GM23248 (cell line): Measurements from ENCODE around the gene LOC128125822.

ENCODE experiments used
- EZH2 ChIP-seq: fragments of 200-600 bp; sonication (generic); IDR thresholded peaks from 2 replicates; pipeline ENCODE4 v1.6.1; 2018; ENCODE audit warnings: antibody characterized with exemption, mild to moderate bottlenecking; ENCODE audit not compliant: insufficient read depth, poor library complexity, severe bottlenecking
- EZH2phosphoT487 ChIP-seq: fragments of 200-600 bp; sonication (generic); IDR thresholded peaks from 2 replicates; pipeline ENCODE4 v1.6.1; 2018; ENCODE audit warnings: antibody characterized with exemption, moderate library complexity, mild to moderate bottlenecking, low read depth; ENCODE audit not compliant: insufficient read depth

DNA sequence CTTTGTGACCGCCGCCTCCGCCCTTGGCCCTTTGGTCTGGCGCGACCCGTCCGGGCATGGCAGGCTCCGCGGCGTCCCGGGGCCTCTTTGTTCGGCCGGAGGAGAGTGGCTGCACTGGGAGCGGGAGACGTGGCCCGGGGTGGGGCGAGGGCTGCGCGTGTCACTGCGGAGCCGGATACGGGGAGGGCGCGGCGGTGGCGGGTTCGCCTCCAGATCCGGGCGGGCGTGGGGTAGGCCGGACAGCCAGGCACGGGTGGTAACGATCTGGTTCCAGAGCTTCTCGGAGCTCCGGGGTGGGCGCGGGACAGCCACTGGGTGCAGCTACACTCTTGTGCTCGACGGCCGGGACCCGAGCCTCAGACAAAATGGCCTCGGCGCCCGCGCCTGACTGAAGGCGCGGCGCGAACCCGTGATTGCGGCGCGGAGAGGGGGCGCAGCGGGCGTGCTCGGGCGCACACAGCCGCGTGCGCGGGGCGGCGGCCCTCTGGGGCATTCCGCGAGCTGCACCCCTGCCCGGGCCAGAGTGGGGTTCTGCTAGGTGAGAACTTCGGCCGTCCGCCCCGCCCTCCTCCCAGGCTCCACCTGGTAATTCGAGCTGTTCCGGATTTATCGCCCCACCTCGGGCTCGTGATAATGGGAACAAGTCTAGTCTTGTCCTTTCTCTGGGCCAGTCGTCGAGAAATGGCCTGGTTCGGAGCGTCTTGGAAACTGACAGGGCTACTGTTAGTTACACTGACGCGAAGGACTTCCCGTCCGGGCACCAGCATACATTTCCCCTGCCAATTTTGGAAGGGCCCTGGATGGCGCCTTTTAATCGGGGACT is 1.0 kb downstream of the LOC128125822 start:
- TF ChIP-seq EZH2phosphoT487, result no peak
- TF ChIP-seq EZH2, result no peak
